DMS153 treated with DMSO at 0.1 percent for 48 hours (cell line): Measurements from ENCODE around the gene AP1S3.
"Not testable (repeated sequence)": the region's sequence is repeated elsewhere in the genome, so short reads cannot be mapped to it uniquely, and the experiment has no call there.

Source experiments
- DNase-seq: peaks from one replicate; lab custom pipeline; 2025; ENCODE audit not compliant: unreplicated experiment; lab: John Stamatoyannopoulos, UW

The AP1S3 gene

GRCh38 chr2:223762853-223763252, 74.5 kb downstream of the AP1S3 start:
- DNase-seq, result no peak

GRCh38 chr2:223761746-223762145, 75.6 kb downstream of the AP1S3 start:
- not testable (repeated sequence) for DNase-seq

- DNase-seq, result no peak
These were observed 76.4 kb downstream of the AP1S3 start for GRCh38 chr2:223760838-223761502.

DNA sequence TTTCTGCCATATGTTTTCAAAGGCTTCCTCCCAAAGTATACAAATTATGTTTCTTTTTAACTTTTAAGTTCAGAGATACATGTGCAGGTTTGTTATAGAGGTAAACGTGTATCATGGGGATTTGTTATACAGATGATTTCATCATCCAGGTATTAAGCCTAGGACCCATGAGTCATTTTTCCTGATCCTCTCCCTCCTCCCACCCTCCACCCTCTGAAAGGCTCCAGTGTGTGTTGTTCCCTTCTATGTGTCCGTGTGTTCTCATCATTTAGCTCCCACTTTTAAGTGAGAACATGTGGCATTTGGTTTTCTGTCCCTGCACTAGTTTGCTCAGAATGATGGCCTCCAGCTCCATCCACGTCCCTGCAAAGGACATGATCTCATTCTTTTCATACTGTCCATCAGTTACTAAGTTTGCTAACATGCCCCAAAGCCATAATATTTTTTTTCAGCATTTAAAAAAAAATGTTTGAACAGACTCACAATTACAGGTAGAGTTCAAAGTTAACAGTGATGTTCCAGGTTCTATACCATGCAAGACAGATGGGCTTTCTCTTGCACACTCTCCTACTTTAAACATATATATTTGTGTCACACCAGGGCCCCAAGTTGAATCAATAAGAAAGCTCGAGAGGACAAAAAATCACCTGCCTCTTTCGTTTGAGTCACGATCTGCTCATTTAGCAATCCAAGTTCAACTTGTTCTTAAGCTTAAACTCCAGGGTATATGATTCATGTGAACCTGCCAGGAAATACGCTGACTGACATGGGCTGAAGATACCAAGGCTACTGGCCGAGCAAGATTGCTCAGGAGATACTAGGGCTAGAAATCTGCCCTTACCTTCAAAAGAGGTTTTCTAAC, 77.6 kb downstream of the AP1S3 start:
- DNase-seq, result no peak

- no peak for DNase-seq
These were observed 79.1 kb downstream of the AP1S3 start for GRCh38 chr2:223758131-223758840.

- no peak for DNase-seq
These were observed 83.4 kb downstream of the AP1S3 start for GRCh38 chr2:223753940-223754339.

DNA sequence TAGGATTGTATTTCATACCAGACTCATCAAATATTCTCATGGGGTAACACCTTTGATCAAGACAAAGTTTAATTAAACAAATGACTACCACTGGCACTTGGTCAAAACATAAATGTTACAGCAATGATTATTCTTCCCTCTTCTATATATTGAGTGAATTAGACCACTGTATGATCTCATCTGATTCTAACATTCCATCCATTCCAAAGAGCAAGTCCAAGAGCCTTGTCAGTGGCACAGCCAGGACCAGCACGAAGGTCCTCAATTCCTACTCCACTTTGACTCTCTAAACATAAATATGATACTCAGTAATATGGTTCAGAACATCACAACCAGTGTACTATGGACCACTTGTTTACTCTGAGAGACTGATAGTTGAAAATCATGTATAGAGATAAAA, 86.4 kb downstream of the AP1S3 start:
- no peak for DNase-seq

- DNase-seq, result no peak
These were observed 89.9 kb downstream of the AP1S3 start for GRCh38 chr2:223747392-223748042.

- no peak for DNase-seq
These were observed 90.8 kb downstream of the AP1S3 start for GRCh38 chr2:223746611-223747010.

- DNase-seq, result no peak
These were observed 92.8 kb downstream of the AP1S3 start for GRCh38 chr2:223744580-223744979.

DNA sequence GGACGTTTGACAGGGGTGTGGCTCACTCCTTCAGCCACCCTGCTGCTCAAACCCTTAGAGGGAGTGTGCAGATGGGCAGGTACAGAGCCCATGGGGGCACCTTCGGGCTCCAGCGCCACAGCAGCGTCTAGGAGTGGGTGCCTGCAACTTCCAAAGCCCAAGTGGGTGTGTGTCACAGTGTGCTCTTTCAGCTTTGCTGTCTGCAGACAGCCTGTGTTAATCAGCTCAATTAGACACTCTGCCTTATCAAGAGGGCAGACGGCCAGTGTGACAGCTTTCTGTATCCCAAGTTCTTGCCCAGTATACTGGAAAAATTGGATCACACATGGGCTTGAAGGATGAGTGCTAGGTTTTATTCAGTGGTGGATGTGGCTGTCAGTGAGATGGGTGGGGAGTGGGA, 96.7 kb downstream of the AP1S3 start:
- DNase-seq, result no peak

GRCh38 chr2:223737207-223737606, 100.2 kb downstream of the AP1S3 start:
- DNase-seq, result no peak

GRCh38 chr2:223736488-223736887, 100.9 kb downstream of the AP1S3 start:
- no peak for DNase-seq

GRCh38 chr2:223735659-223736244, 101.6 kb downstream of the AP1S3 start:
- no peak for DNase-seq

- no peak for DNase-seq
These were observed 102.2 kb downstream of the AP1S3 start for GRCh38 chr2:223735035-223735640.

DNA sequence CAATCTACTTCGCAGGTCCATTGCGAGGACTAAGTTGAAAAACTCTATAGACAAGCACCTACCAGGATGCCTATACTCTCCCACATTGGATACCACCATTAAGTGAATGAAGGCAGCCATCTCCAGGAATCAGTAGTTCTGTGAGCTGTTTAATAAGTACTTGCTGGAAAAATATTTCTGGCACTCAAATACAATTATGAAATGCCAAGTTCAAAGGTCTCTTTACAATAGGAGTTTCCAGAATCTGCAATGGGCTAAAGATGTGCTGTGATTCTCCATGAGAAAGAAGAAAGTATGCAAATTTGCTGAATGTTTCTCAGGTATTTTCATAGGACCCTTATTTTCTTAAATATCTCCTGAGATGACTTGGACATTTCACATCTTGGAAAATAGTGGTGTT, 103.0 kb downstream of the AP1S3 start:
- DNase-seq, result no peak

DNA sequence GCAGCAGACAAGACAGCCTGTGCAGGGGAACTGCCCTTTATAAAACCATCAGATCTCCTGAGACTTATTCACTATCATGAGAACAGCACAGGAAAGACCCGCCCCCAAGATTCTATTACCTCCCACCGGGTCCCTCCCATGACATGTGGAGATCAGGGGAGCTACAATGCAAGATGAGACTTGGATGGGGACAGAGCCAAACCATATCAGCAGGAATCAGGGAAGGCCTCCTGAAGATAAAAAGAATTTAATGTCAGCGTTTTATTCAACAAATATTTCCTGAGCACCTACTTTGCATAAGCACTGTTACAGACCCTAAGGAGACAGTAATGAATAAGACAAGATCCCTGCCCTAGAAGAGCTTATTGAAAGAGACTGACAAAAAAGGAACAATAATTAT, 105.0 kb downstream of the AP1S3 start:
- no peak for DNase-seq

DNA sequence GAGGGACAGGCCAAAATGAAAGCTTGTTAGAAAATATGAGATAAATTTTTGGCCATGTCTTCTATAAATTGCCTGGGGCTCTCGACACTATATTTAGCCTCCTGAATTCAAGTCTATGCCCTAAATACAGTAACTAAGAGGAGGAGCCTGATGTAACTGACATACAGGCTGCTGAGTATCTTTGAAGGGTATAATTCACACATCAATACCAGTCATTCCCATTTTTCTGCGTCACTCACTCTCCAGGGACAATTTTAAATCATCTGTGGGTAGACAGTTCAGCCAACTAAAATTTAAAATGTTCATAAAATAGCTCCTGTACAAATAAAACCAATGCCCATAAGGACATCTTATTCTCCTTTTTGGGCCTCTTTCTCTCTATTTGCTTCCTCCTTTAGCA, 105.9 kb downstream of the AP1S3 start:
- DNase-seq, result no peak

DNA sequence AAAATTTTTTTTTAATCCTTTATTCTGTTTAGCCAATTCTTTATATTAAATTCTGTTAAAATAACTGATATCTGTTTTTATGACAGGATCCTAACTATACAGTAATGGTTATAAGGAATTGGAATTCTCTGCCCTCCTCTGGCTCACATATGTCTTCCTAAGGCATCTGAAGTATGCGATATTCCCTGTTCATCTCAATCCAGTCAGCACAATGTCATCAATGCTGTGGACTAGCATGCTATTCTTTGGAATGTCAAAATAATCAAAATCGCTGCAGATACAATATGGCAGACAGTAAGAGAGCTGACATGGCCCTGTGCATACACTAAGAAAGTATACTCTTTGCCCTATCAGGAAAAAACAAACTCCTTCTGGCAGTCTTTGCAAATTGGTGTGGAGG, 107.6 kb downstream of the AP1S3 start:
- no peak for DNase-seq

DNA sequence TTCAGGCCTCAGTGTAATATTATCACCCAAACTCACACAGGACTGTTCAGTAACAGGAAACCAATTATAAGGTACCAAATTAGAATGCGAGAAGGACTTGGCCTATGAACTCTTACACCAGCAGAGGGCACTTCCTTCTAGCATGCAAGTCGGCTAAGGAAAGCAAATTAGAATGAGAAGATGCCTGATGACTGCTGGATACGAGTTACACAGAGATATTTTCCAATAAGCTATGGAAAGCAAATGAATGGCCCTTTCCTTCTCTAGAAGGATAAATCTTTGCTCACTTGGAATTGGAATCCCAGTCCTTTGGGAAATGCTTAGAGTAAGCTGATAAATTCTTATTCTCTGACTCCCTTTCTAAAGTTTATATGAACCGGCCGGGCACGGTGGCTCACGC, 109.8 kb downstream of the AP1S3 start:
- peak; percentile 35 for DNase-seq
